ENCODE data around the gene CMKLR1.

CMKLR1 gene

GRCh38 chr12:108269224-108269623 lies 69.9 kb downstream of the CMKLR1 start:
- Histone ChIP-seq H3F3A (ENCODE audit: insufficient read depth, low read length) (no peaks in the 10 kb centered on the region), H3K27me3 (replicated peaks; ENCODE audit: insufficient read depth, low read length) (peaks cover 2% of the 10 kb centered on the region; the same call in 1 of the 2 replicates), H3K9me2 (replicated peaks; ENCODE audit: insufficient read depth, low read length) (no peaks in the 10 kb centered on the region), H3K4me2 (ENCODE audit: low read depth, low read length) (no peak overlapping the region), H3K4me1 (ENCODE audit: low read length) (no peaks in the 10 kb centered on the region), H2AFZ (ENCODE audit: low read length) (no peak overlapping the region), H3K9me3 (replicated peaks; ENCODE audit: insufficient read depth, low read length) (no peaks in the 10 kb centered on the region), H3K4me3 (ENCODE audit: low read length) (no peak overlapping the region), H4K20me1 (ENCODE audit: insufficient read depth, low read length) (no peaks in the 10 kb centered on the region), H3K36me3 (replicated peaks; ENCODE audit: insufficient read depth, low read length) (no peaks in the 10 kb centered on the region), H3K27ac (ENCODE audit: low read length) (no peak overlapping the region), H3K79me2 (ENCODE audit: low read length) (no peaks in the 10 kb centered on the region), H3K9ac (ENCODE audit: low read length) (no peak overlapping the region)
- no peak for TF ChIP-seq EZH2phosphoT487 (IDR thresholded peaks at IDR 0.05; ENCODE audit: low read length)
- no peak for TF ChIP-seq EZH2 (optimal IDR thresholded peaks at IDR 0.05; ENCODE audit: low read depth, low read length)
- TF ChIP-seq CTCF (IDR thresholded peaks at IDR 0.05; ENCODE audit: low read length): no peak
- no peak for DNase-seq

GRCh38 chr12:108268397-108268796 lies 70.7 kb downstream of the CMKLR1 start:
- Histone ChIP-seq H3K27me3 (replicated peaks; ENCODE audit: insufficient read depth, low read length) (peaks cover 3% of the 10 kb centered on the region; the same call in 1 of the 2 replicates), H3K27ac (ENCODE audit: low read length) (no peak overlapping the region), H2AFZ (ENCODE audit: low read length) (no peak overlapping the region), H3K79me2 (ENCODE audit: low read length) (no peaks in the 10 kb centered on the region), H3K9me3 (replicated peaks; ENCODE audit: insufficient read depth, low read length) (no peaks in the 10 kb centered on the region), H3K9me2 (replicated peaks; ENCODE audit: insufficient read depth, low read length) (no peaks in the 10 kb centered on the region), H3K4me1 (ENCODE audit: low read length) (no peaks in the 10 kb centered on the region), H3F3A (ENCODE audit: insufficient read depth, low read length) (no peaks in the 10 kb centered on the region), H3K9ac (ENCODE audit: low read length) (no peak overlapping the region), H4K20me1 (ENCODE audit: insufficient read depth, low read length) (no peaks in the 10 kb centered on the region), H3K4me3 (ENCODE audit: low read length) (no peak overlapping the region), H3K36me3 (replicated peaks; ENCODE audit: insufficient read depth, low read length) (no peaks in the 10 kb centered on the region), H3K4me2 (ENCODE audit: low read depth, low read length) (no peak overlapping the region)
- no peak for TF ChIP-seq EZH2 (optimal IDR thresholded peaks at IDR 0.05; ENCODE audit: low read depth, low read length)
- TF ChIP-seq EZH2phosphoT487 (IDR thresholded peaks at IDR 0.05; ENCODE audit: low read length): no peak
- no peak for TF ChIP-seq CTCF (IDR thresholded peaks at IDR 0.05; ENCODE audit: low read length)
- peak; percentile 18 for DNase-seq

GRCh38 chr12:108267450-108267849 lies 71.7 kb downstream of the CMKLR1 start:
- H3K79me2 ChIP-seq (ENCODE audit: low read length): no peaks in the 10 kb centered on the region
- DNase-seq: no peak
- no peak for TF ChIP-seq EZH2 (optimal IDR thresholded peaks at IDR 0.05; ENCODE audit: low read depth, low read length)
- no peak for TF ChIP-seq CTCF (IDR thresholded peaks at IDR 0.05; ENCODE audit: low read length)
- no peak for TF ChIP-seq EZH2phosphoT487 (IDR thresholded peaks at IDR 0.05; ENCODE audit: low read length)
- no peak overlapping the region for H3K9ac ChIP-seq (ENCODE audit: low read length)
- no peaks in the 10 kb centered on the region for H3K9me2 ChIP-seq (replicated peaks; ENCODE audit: insufficient read depth, low read length)
- H3K4me3 ChIP-seq (ENCODE audit: low read length): no peak overlapping the region
- no peak overlapping the region for H3K4me2 ChIP-seq (ENCODE audit: low read depth, low read length)
- H3K36me3 ChIP-seq (replicated peaks; ENCODE audit: insufficient read depth, low read length): no peaks in the 10 kb centered on the region
- no peak overlapping the region for H3K27ac ChIP-seq (ENCODE audit: low read length)
- H4K20me1 ChIP-seq (ENCODE audit: insufficient read depth, low read length): no peaks in the 10 kb centered on the region
- H3K27me3 ChIP-seq (replicated peaks; ENCODE audit: insufficient read depth, low read length): peaks cover 3% of the 10 kb centered on the region; the same call in 1 of the 2 replicates
- H3K9me3 ChIP-seq (replicated peaks; ENCODE audit: insufficient read depth, low read length): no peaks in the 10 kb centered on the region
- H2AFZ ChIP-seq (ENCODE audit: low read length): no peak overlapping the region
- no peaks in the 10 kb centered on the region for H3K4me1 ChIP-seq (ENCODE audit: low read length)
- H3F3A ChIP-seq (ENCODE audit: insufficient read depth, low read length): no peaks in the 10 kb centered on the region

All from MM.1S (cell line).